ENCODE results near the gene MEGF9. TPM values are rescaled to one million over a fixed set of nuclear protein-coding genes. Genes with fewer than 3 reads are reported as not detected.

The MEGF9 gene
- total and polyA plus RNA-seq, 7 donors = 2.0 to 12.7 (median 7.2) TPM

GRCh38 chr9:120683150-120683549, 31.1 kb downstream of the MEGF9 start:
- TF ChIP-seq CTCF (IDR thresholded peaks at IDR 0.05) = no peak
- H3K4me3 ChIP-seq = no peak overlapping the region
- no peaks in the 10 kb centered on the region for H3K36me3 ChIP-seq (ENCODE audit: insufficient read depth in 1 of 2, low read depth in 1 of 2)
- H3K9me3 ChIP-seq = no peaks in the 10 kb centered on the region
- H3K4me1 ChIP-seq = peaks cover 15% of the 10 kb centered on the region
- H3K27me3 ChIP-seq (ENCODE audit: insufficient read depth in 3 of 3, low read length in 2 of 3) = no peaks in the 10 kb centered on the region
- WGBS, 3 donors = 68 to 71% (median 68%) methylated on average over 3 of the region's 3 CpGs
- no peak for ATAC-seq
- intact Hi-C loops (cut with DNase I) = loop anchor here in 1 of 2 donors (10.0 kb wide), 1 partner anchor 58 kb away; no protein-coding TSS in a partner anchor
- H3K27ac ChIP-seq = no peak overlapping the region
- no peak for DNase-seq

- Histone ChIP-seq H3K4me3 (no peak overlapping the region), H3K9me3 (no peaks in the 10 kb centered on the region), H3K4me1 (peaks cover 15% of the 10 kb centered on the region), H3K36me3 (ENCODE audit: insufficient read depth in 1 of 2, low read depth in 1 of 2) (no peaks in the 10 kb centered on the region), H3K27me3 (ENCODE audit: insufficient read depth in 3 of 3, low read length in 2 of 3) (no peaks in the 10 kb centered on the region), H3K27ac (no peak overlapping the region)
- no peak for ATAC-seq
- 92 to 98% (median 96%) methylated on average over 6 of the region's 6 CpGs for WGBS, 3 donors
- DNase-seq = no peak
- intact Hi-C loops (cut with DNase I) = loop anchor here in 1 of 2 donors (10.0 kb wide), 1 partner anchor 56 kb away; no protein-coding TSS in a partner anchor
- TF ChIP-seq CTCF (IDR thresholded peaks at IDR 0.05) = no peak
These were observed 33.1 kb downstream of the MEGF9 start for GRCh38 chr9:120681121-120681520.

GRCh38 chr9:120680579-120680978, 33.7 kb downstream of the MEGF9 start:
- Histone ChIP-seq H3K27me3 (ENCODE audit: insufficient read depth in 3 of 3, low read length in 2 of 3) (no peaks in the 10 kb centered on the region), H3K36me3 (ENCODE audit: insufficient read depth in 1 of 2, low read depth in 1 of 2) (no peaks in the 10 kb centered on the region), H3K27ac (no peak overlapping the region), H3K4me1 (peaks cover 15% of the 10 kb centered on the region), H3K4me3 (no peak overlapping the region), H3K9me3 (no peaks in the 10 kb centered on the region)
- 92 to 96% (median 95%) methylated on average over 4 of the region's 4 CpGs for WGBS, 3 donors
- intact Hi-C loops (cut with DNase I) = loop anchor here in 1 of 2 donors (10.0 kb wide), 1 partner anchor 56 kb away; no protein-coding TSS in a partner anchor
- TF ChIP-seq CTCF (IDR thresholded peaks at IDR 0.05) = no peak
- ATAC-seq = no peak
- no peak for DNase-seq

GRCh38 chr9:120680161-120680560, 34.1 kb downstream of the MEGF9 start:
- no peak for ATAC-seq
- WGBS, 3 donors = 94% methylated on average over 4 of the region's 4 CpGs
- intact Hi-C loops (cut with DNase I) = loop anchor here in 1 of 2 donors (10.0 kb wide), 1 partner anchor 55 kb away; no protein-coding TSS in a partner anchor

More at GRCh38 chr9:120680161-120680560, 34.1 kb downstream of the MEGF9 start:
- TF ChIP-seq CTCF (IDR thresholded peaks at IDR 0.05) = no peak
- no peak overlapping the region for H3K27ac ChIP-seq
- no peaks in the 10 kb centered on the region for H3K9me3 ChIP-seq
- peaks cover 15% of the 10 kb centered on the region for H3K4me1 ChIP-seq
- H3K27me3 ChIP-seq (ENCODE audit: insufficient read depth in 3 of 3, low read length in 2 of 3) = no peaks in the 10 kb centered on the region
- no peaks in the 10 kb centered on the region for H3K36me3 ChIP-seq (ENCODE audit: insufficient read depth in 1 of 2, low read depth in 1 of 2)
- H3K4me3 ChIP-seq = no peak overlapping the region
- DNase-seq = no peak

Data from psoas muscle (tissue), 8 donors.